ENCODE results near the gene FAM193B. TPM values are rescaled to one million over a fixed set of nuclear protein-coding genes. Genes with fewer than 3 reads are reported as not detected.

FAM193B gene
- total RNA-seq, 1 experiment from 2014 or later = 43.8 TPM

DNA sequence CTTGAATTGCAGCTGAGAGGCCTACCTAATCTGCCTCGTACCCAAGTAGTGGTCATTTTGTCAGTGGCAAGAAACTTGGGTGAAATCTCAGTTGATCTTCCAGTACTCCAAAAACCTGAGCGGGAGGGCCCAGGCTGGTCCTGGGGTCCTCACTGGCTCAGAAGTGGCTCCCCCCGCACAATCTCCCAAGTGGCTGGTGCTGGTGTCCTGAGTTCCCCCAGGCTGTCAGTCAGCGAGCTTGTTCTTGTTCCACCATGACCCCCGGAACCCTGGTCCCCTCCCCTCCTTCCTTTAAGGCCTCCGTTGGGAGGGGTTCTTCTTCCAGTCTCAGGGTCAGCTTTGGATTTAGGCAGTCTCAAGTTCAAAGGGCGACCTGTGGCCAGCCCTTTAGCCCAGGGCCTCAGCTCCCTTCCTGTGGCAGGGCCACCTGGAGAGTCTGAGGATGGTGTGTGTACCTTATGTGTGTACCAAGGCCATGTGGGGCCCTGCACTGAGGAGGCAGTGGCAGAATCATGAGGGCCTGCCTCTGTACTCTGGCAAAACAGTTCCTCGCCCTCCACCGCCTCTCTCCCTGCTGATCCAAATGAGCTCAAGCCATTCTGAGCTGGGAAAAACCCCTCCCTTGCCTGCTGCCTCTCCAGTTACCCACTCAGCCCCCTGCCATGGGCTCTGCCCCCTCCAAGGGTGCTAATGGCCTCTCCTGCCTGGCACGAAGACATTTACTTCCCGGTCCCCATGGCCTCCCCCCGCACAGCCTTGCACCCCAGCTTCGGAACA lies 76.5 kb downstream of the FAM193B start:
- TF ChIP-seq, protein P1, sequence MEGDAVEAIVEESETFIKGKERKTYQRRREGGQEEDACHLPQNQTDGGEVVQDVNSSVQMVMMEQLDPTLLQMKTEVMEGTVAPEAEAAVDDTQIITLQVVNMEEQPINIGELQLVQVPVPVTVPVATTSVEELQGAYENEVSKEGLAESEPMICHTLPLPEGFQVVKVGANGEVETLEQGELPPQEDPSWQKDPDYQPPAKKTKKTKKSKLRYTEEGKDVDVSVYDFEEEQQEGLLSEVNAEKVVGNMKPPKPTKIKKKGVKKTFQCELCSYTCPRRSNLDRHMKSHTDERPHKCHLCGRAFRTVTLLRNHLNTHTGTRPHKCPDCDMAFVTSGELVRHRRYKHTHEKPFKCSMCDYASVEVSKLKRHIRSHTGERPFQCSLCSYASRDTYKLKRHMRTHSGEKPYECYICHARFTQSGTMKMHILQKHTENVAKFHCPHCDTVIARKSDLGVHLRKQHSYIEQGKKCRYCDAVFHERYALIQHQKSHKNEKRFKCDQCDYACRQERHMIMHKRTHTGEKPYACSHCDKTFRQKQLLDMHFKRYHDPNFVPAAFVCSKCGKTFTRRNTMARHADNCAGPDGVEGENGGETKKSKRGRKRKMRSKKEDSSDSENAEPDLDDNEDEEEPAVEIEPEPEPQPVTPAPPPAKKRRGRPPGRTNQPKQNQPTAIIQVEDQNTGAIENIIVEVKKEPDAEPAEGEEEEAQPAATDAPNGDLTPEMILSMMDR (conservative IDR thresholded peaks at IDR 0.05; ENCODE audit: low read depth, low read length) = no peak
- TF ChIP-seq EZH2 (IDR thresholded peaks at IDR 0.05; ENCODE audit: borderline replicate concordance, low read depth, low read length, poor library complexity, severe bottlenecking) = no peak
- Histone ChIP-seq H3K36me3 (ENCODE audit: insufficient read depth, low read length, poor library complexity, severe bottlenecking) (no peaks in the 10 kb centered on the region), H3K27ac (ENCODE audit: low read depth, low read length, poor library complexity, severe bottlenecking) (no peak overlapping the region), H3K27me3 (replicated peaks; ENCODE audit: insufficient read depth, low read depth, low read length, poor library complexity) (no peaks in the 10 kb centered on the region), H3K4me3 (ENCODE audit: low read depth, low read length, poor library complexity, severe bottlenecking) (no peak overlapping the region), H3K9me3 (ENCODE audit: low read depth, low read length, poor library complexity, severe bottlenecking) (no peaks in the 10 kb centered on the region), H3K4me1 (ENCODE audit: insufficient read depth, low read length, poor library complexity, severe bottlenecking) (peaks cover 4% of the 10 kb centered on the region)
- intact Hi-C loops (cut with micrococcal nuclease; ENCODE audit: unreplicated experiment) = no loop called here
- no peak for DNase-seq (ENCODE audit: low spot score)
- ChIA-PET CTCF (no interaction called here), POLR2A (ENCODE audit: low non-redundant PET) (no interaction called here)
- BruUV-seq (replicated peaks) = no TSS peak

DNA sequence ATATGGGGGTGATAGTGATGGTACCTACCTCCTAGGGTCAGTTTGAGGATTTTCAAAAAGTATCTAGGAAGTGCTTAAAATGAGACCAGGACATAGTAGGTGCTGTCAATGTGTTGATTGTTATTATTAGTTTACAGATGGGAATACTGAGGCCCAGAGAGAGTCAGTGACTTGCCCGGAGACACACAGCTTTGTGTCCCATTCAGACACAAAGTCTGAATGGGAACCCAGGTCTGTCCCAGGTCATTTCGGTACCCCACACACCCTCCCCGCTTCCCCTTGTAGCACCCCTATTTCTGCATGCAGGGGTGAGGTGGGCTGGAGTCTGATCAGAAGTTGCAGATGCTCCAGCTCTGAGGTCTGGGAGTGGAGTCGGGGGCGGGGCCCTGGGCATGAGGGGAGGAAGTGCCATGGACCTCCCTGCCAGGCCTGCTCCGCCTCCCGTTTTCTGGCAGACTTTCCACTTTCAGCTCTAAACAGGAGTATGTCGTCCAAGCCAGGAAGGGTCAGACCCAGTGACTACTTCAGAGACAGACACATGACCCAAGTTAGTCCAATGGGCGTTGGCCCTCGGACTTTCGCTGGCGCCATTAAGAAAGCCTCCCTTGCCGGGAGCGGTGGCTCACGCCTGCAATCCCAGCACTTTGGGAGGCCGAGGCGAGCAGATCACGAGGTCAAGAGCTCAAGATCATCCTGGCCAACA lies 77.7 kb downstream of the FAM193B start:
- Histone ChIP-seq H3K4me1 (ENCODE audit: insufficient read depth, low read length, poor library complexity, severe bottlenecking) (peaks cover 10% of the 10 kb centered on the region), H3K36me3 (ENCODE audit: insufficient read depth, low read length, poor library complexity, severe bottlenecking) (peaks cover 4% of the 10 kb centered on the region), H3K4me3 (ENCODE audit: low read depth, low read length, poor library complexity, severe bottlenecking) (no peak overlapping the region), H3K27ac (ENCODE audit: low read depth, low read length, poor library complexity, severe bottlenecking) (no peak overlapping the region), H3K9me3 (ENCODE audit: low read depth, low read length, poor library complexity, severe bottlenecking) (no peaks in the 10 kb centered on the region), H3K27me3 (replicated peaks; ENCODE audit: insufficient read depth, low read depth, low read length, poor library complexity) (no peaks in the 10 kb centered on the region)
- ChIA-PET CTCF (no interaction called here), POLR2A (ENCODE audit: low non-redundant PET) (no interaction called here)
- no TSS peak for BruUV-seq (replicated peaks)
- no peak for DNase-seq (ENCODE audit: low spot score)
- TF ChIP-seq EZH2 (IDR thresholded peaks at IDR 0.05; ENCODE audit: borderline replicate concordance, low read depth, low read length, poor library complexity, severe bottlenecking) = no peak
- intact Hi-C loops (cut with micrococcal nuclease; ENCODE audit: unreplicated experiment) = no loop called here

DNA sequence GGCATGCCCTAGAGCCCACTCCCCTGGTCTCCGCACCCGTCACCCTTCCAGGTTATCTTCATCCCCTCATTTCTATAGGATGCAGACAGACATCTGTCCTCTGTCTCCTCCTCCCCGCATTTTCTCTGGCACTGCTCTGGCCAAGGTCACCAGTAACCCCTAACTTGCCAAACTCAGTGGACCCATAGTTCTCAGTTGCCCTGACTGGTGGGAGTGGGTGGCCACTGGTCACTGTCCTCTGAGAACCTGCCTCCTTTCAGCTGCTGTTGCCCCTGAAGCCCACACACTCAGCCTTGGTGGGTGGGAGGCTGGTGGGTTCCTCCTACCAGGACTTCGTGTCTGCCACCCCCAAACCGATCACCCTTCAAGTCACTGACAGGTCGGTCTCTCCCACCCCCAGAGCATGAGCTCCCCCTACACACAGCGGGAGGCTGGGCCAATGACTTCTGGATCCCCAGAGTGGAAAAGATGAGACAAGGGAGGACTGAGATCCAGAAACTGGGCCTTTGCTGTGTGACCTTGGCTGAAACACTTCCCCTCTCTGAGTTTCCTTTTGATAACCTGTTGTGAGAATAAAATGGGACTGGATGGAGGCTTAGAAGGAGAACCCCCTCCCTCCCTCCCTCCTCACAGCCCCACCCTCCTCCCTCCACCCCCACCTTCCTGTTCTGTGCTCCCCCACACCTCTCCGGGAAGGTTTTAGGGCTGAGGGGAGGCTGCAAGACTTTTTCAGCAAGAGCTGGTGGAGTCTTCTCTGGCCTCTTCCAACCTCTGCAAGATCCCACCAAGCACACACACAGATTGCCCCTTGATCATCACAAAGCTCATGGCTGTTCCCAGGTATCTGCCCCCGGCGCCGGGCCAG lies 78.6 kb downstream of the FAM193B start:
- POLR2A ChIA-PET (ENCODE audit: low non-redundant PET) = no interaction called here
- Histone ChIP-seq H3K36me3 (ENCODE audit: insufficient read depth, low read length, poor library complexity, severe bottlenecking) (peaks cover 9% of the 10 kb centered on the region), H3K4me1 (ENCODE audit: insufficient read depth, low read length, poor library complexity, severe bottlenecking) (peaks cover 19% of the 10 kb centered on the region), H3K27me3 (replicated peaks; ENCODE audit: insufficient read depth, low read depth, low read length, poor library complexity) (no peaks in the 10 kb centered on the region), H3K4me3 (ENCODE audit: low read depth, low read length, poor library complexity, severe bottlenecking) (no peak overlapping the region), H3K9me3 (ENCODE audit: low read depth, low read length, poor library complexity, severe bottlenecking) (no peaks in the 10 kb centered on the region), H3K27ac (ENCODE audit: low read depth, low read length, poor library complexity, severe bottlenecking) (no peak overlapping the region)
- TF ChIP-seq, protein P1 (conservative IDR thresholded peaks at IDR 0.05; ENCODE audit: low read depth, low read length) = no peak
- no peak for TF ChIP-seq EZH2 (IDR thresholded peaks at IDR 0.05; ENCODE audit: borderline replicate concordance, low read depth, low read length, poor library complexity, severe bottlenecking)
- no TSS peak for BruUV-seq (replicated peaks)
- CTCF ChIA-PET = no interaction called here
- DNase-seq (ENCODE audit: low spot score) = no peak
- intact Hi-C loops (cut with micrococcal nuclease; ENCODE audit: unreplicated experiment) = no loop called here
